GM23338 (cell line): Measurements from ENCODE around the gene HSD17B2. TPM values are rescaled to one million over a fixed set of nuclear protein-coding genes. Genes with fewer than 3 reads are reported as not detected.

Experiments
- ATAC-seq: fragments of 200-7000 bp; cut with Tn5 transposase; 3 replicates; pipeline ENCODE4 v1.9.1; 2020
- DNase-seq: peaks from one replicate; pipeline ENCODE4 v3.0.0-alpha.2; 2015; ENCODE audit warnings: low spot score
- H2AFZ ChIP-seq: fragments of 200-600 bp; sonication (generic); 2 replicates; pipeline ENCODE4 v1.8.0; 2016; ENCODE audit warnings: antibody characterized with exemption, mild to moderate bottlenecking, moderate library complexity
- H3F3A ChIP-seq: fragments of 200-600 bp; sonication (generic); replicated peaks from 2 replicates; pipeline ENCODE4 v1.8.0; 2017; ENCODE audit warnings: antibody characterized with exemption, mixed run types, low read depth
- H3K27ac ChIP-seq: fragments of 200-600 bp; sonication (generic); 2 replicates; pipeline ENCODE4 v1.6.1; 2016; ENCODE audit warnings: low read depth
- H3K27me3 ChIP-seq: fragments of 200-600 bp; sonication (generic); 2 replicates; pipeline ENCODE4 v1.8.0; 2016; ENCODE audit warnings: mild to moderate bottlenecking, mixed run types, moderate library complexity; ENCODE audit not compliant: insufficient read depth
- H3K36me3 ChIP-seq: fragments of 200-600 bp; sonication (generic); 2 replicates; pipeline ENCODE4 v1.8.0; 2016; ENCODE audit warnings: mild to moderate bottlenecking; ENCODE audit not compliant: insufficient read depth
- H3K4me1 ChIP-seq: fragments of 200-600 bp; sonication (generic); 2 replicates; pipeline ENCODE4 v1.8.0; 2016; ENCODE audit warnings: mild to moderate bottlenecking, moderate library complexity; ENCODE audit not compliant: insufficient read depth
- H3K4me2 ChIP-seq: fragments of 200-600 bp; sonication (generic); 2 replicates; pipeline ENCODE4 v1.7.1; 2017; ENCODE audit warnings: mixed run types
- H3K4me3 ChIP-seq: fragments of 200-600 bp; sonication (generic); 2 replicates; pipeline ENCODE4 v1.6.1; 2016; ENCODE audit warnings: mixed run types
- H3K79me2 ChIP-seq: fragments of 200-600 bp; sonication (generic); replicated peaks from 2 replicates; pipeline ENCODE4 v1.8.0; 2017; ENCODE audit warnings: mild to moderate bottlenecking; ENCODE audit not compliant: insufficient read depth
- H3K9me2 ChIP-seq: fragments of 200-600 bp; sonication (generic); 2 replicates; pipeline ENCODE4 v1.8.0; 2017; ENCODE audit not compliant: insufficient read depth
- H4K20me1 ChIP-seq: fragments of 200-600 bp; sonication (generic); replicated peaks from 2 replicates; pipeline ENCODE4 v1.8.0; 2017; ENCODE audit warnings: mild to moderate bottlenecking; ENCODE audit not compliant: insufficient read depth
- H3K27ac Mint-ChIP-seq: 2 replicates; pipeline ENCODE4 v1.8.0; 2020; ENCODE audit warnings: inconsistent platforms, mild to moderate bottlenecking, moderate library complexity, mixed read lengths
- H3K27me3 Mint-ChIP-seq: 3 replicates; pipeline ENCODE4 v1.8.0; 2022; ENCODE audit warnings: low read depth, mild to moderate bottlenecking, moderate library complexity, mixed read lengths, inconsistent platforms; ENCODE audit not compliant: insufficient read depth, poor library complexity
- H3K36me3 Mint-ChIP-seq: 3 replicates; pipeline ENCODE4 v1.8.0; 2021; ENCODE audit warnings: low read depth, mild to moderate bottlenecking, inconsistent platforms, moderate library complexity, mixed read lengths
- H3K4me1 Mint-ChIP-seq: 3 replicates; pipeline ENCODE4 v1.8.0; 2020; ENCODE audit warnings: mild to moderate bottlenecking, inconsistent platforms, mixed read lengths
- H3K4me3 Mint-ChIP-seq: 3 replicates; pipeline ENCODE4 v1.8.0; 2021; ENCODE audit warnings: moderate library complexity, mild to moderate bottlenecking, inconsistent platforms, mixed read lengths
- H3K9me3 Mint-ChIP-seq: 3 replicates; pipeline ENCODE4 v1.8.0; 2020; ENCODE audit warnings: moderate library complexity, mild to moderate bottlenecking, inconsistent platforms, mixed read lengths
- CREB1 ChIP-seq: fragments of 250-450 bp; sonication (Bioruptor Pico); IDR thresholded peaks from 2 replicates; pipeline ENCODE4 v1.5.0; 2020; ENCODE audit warnings: low read depth, mild to moderate bottlenecking, moderate library complexity
- ETS1 ChIP-seq: IDR thresholded peaks from 2 replicates; pipeline ENCODE4 v1.6.1; 2016; ENCODE audit warnings: antibody characterized with exemption
- EZH2 ChIP-seq: fragments of 200-600 bp; sonication (generic); IDR thresholded peaks from one replicate; pipeline ENCODE4 v1.8.0; 2017; ENCODE audit warnings: antibody characterized with exemption, mild to moderate bottlenecking, low read depth; ENCODE audit not compliant: unreplicated experiment
- EZH2phosphoT487 ChIP-seq: fragments of 200-600 bp; sonication (generic); IDR thresholded peaks from one replicate; pipeline ENCODE4 v1.8.1; 2018; ENCODE audit warnings: antibody characterized with exemption; ENCODE audit not compliant: unreplicated experiment
- JUNB ChIP-seq: IDR thresholded peaks from one replicate; pipeline ENCODE4 v1.6.1; 2016; ENCODE audit warnings: antibody characterized with exemption; ENCODE audit not compliant: unreplicated experiment
- NANOG ChIP-seq: IDR thresholded peaks from 2 replicates; pipeline ENCODE4 v1.6.1; 2016; ENCODE audit warnings: antibody characterized with exemption, borderline replicate concordance
- POLR2AphosphoS5 ChIP-seq: IDR thresholded peaks from 2 replicates; pipeline ENCODE4 v1.6.1; 2016; ENCODE audit warnings: antibody characterized with exemption, low read depth
- ZNF114 ChIP-seq: fragments of 250-450 bp; sonication (Bioruptor Pico); IDR thresholded peaks from 2 replicates; pipeline ENCODE4 v1.5.0; 2020; ENCODE audit warnings: mild to moderate bottlenecking, moderate library complexity
- ZNF331 ChIP-seq: fragments of 250-450 bp; sonication (Bioruptor Pico); IDR thresholded peaks from 2 replicates; pipeline ENCODE4 v1.5.0; 2020; ENCODE audit warnings: low read depth, mild to moderate bottlenecking, moderate library complexity
- polyA plus RNA-seq: library from polyadenylated mRNA; unstranded; fragments of >200 nt; fragmentation: Nextera tagmentation; extraction: Ambion mirVana; gene quantifications from 2 replicates; pipeline ENCODE4 v1.2.1, GENCODE V29; 2016
- total RNA-seq: library from RNA; depleted of rRNA; stranded (reverse); fragments of >200 nt; shearing (Covaris generic); gene quantifications from 2 replicates; pipeline ENCODE4 v1.2.3, GENCODE V29; 2014
- TF ChIP-seq, protein P1 (sequence below): IDR thresholded peaks from one replicate; pipeline ENCODE4 v1.6.1; 2018; ENCODE audit warnings: antibody characterized with exemption; ENCODE audit not compliant: unreplicated experiment
- TF ChIP-seq, protein P2 (sequence below): fragments of 250-450 bp; sonication (Bioruptor Pico); IDR thresholded peaks from 2 replicates; pipeline ENCODE4 v1.5.0; 2020; ENCODE audit warnings: mild to moderate bottlenecking, moderate library complexity
- TF ChIP-seq, protein P3 (sequence below), 2 experiments: fragments of 200-600 bp in 1 of 2; sonication (generic) in 1 of 2; conservative IDR thresholded peaks; 2 replicates each; pipeline versions ENCODE4 v1.5.1 to v1.6.1; 2016 to 2017; ENCODE audit warnings: antibody characterized with exemption in 2 of 2, low read depth in 2 of 2, mild to moderate bottlenecking in 2 of 2, moderate library complexity in 1 of 2

HSD17B2 gene
- total and polyA plus RNA-seq, 2 experiments from 2014 or later: 0.29 TPM; not detected in 1

DNA sequence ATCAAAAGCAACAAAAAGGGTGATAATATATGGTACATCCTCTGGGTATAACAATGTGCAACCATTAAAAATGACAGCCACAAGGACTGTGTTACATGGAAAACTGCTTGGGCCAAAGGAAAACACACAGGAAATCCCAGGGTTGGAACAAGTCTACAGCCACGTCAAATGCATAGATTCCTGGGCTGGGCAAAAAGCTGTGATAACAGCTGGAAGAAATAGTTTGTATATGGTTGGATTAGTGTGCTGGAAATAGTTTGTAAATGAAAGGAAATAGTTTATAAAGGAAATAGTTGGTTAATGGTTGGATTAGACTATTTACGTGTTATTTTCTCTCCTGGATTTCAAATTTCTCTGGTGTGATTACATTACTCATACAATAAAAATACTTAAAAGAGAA lies 2.6 kb downstream of the HSD17B2 start:
- Histone ChIP-seq H2AFZ (no peak overlapping the region), H3F3A (no peaks in the 10 kb centered on the region), H3K79me2 (no peaks in the 10 kb centered on the region), H3K4me3 (no peak overlapping the region), H4K20me1 (no peaks in the 10 kb centered on the region), H3K27ac (no peak overlapping the region), H3K36me3 (no peaks in the 10 kb centered on the region), H3K4me1 (no peaks in the 10 kb centered on the region), H3K4me2 (no peak overlapping the region), H3K9me2 (peaks cover 11% of the 10 kb centered on the region; the same call in 1 of the 2 replicates), H3K27me3 (no peaks in the 10 kb centered on the region)
- H3K4me1 Mint-ChIP-seq: peaks cover 2% of the 10 kb centered on the region; the same call in 1 of the 3 replicates
- peaks cover 2% of the 10 kb centered on the region for H3K27me3 Mint-ChIP-seq
- TF ChIP-seq, protein P1, sequence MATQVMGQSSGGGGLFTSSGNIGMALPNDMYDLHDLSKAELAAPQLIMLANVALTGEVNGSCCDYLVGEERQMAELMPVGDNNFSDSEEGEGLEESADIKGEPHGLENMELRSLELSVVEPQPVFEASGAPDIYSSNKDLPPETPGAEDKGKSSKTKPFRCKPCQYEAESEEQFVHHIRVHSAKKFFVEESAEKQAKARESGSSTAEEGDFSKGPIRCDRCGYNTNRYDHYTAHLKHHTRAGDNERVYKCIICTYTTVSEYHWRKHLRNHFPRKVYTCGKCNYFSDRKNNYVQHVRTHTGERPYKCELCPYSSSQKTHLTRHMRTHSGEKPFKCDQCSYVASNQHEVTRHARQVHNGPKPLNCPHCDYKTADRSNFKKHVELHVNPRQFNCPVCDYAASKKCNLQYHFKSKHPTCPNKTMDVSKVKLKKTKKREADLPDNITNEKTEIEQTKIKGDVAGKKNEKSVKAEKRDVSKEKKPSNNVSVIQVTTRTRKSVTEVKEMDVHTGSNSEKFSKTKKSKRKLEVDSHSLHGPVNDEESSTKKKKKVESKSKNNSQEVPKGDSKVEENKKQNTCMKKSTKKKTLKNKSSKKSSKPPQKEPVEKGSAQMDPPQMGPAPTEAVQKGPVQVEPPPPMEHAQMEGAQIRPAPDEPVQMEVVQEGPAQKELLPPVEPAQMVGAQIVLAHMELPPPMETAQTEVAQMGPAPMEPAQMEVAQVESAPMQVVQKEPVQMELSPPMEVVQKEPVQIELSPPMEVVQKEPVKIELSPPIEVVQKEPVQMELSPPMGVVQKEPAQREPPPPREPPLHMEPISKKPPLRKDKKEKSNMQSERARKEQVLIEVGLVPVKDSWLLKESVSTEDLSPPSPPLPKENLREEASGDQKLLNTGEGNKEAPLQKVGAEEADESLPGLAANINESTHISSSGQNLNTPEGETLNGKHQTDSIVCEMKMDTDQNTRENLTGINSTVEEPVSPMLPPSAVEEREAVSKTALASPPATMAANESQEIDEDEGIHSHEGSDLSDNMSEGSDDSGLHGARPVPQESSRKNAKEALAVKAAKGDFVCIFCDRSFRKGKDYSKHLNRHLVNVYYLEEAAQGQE: no peak
- TF ChIP-seq ZNF331 (CRISPR knock-in tag): no peak
- TF ChIP-seq, protein P2, sequence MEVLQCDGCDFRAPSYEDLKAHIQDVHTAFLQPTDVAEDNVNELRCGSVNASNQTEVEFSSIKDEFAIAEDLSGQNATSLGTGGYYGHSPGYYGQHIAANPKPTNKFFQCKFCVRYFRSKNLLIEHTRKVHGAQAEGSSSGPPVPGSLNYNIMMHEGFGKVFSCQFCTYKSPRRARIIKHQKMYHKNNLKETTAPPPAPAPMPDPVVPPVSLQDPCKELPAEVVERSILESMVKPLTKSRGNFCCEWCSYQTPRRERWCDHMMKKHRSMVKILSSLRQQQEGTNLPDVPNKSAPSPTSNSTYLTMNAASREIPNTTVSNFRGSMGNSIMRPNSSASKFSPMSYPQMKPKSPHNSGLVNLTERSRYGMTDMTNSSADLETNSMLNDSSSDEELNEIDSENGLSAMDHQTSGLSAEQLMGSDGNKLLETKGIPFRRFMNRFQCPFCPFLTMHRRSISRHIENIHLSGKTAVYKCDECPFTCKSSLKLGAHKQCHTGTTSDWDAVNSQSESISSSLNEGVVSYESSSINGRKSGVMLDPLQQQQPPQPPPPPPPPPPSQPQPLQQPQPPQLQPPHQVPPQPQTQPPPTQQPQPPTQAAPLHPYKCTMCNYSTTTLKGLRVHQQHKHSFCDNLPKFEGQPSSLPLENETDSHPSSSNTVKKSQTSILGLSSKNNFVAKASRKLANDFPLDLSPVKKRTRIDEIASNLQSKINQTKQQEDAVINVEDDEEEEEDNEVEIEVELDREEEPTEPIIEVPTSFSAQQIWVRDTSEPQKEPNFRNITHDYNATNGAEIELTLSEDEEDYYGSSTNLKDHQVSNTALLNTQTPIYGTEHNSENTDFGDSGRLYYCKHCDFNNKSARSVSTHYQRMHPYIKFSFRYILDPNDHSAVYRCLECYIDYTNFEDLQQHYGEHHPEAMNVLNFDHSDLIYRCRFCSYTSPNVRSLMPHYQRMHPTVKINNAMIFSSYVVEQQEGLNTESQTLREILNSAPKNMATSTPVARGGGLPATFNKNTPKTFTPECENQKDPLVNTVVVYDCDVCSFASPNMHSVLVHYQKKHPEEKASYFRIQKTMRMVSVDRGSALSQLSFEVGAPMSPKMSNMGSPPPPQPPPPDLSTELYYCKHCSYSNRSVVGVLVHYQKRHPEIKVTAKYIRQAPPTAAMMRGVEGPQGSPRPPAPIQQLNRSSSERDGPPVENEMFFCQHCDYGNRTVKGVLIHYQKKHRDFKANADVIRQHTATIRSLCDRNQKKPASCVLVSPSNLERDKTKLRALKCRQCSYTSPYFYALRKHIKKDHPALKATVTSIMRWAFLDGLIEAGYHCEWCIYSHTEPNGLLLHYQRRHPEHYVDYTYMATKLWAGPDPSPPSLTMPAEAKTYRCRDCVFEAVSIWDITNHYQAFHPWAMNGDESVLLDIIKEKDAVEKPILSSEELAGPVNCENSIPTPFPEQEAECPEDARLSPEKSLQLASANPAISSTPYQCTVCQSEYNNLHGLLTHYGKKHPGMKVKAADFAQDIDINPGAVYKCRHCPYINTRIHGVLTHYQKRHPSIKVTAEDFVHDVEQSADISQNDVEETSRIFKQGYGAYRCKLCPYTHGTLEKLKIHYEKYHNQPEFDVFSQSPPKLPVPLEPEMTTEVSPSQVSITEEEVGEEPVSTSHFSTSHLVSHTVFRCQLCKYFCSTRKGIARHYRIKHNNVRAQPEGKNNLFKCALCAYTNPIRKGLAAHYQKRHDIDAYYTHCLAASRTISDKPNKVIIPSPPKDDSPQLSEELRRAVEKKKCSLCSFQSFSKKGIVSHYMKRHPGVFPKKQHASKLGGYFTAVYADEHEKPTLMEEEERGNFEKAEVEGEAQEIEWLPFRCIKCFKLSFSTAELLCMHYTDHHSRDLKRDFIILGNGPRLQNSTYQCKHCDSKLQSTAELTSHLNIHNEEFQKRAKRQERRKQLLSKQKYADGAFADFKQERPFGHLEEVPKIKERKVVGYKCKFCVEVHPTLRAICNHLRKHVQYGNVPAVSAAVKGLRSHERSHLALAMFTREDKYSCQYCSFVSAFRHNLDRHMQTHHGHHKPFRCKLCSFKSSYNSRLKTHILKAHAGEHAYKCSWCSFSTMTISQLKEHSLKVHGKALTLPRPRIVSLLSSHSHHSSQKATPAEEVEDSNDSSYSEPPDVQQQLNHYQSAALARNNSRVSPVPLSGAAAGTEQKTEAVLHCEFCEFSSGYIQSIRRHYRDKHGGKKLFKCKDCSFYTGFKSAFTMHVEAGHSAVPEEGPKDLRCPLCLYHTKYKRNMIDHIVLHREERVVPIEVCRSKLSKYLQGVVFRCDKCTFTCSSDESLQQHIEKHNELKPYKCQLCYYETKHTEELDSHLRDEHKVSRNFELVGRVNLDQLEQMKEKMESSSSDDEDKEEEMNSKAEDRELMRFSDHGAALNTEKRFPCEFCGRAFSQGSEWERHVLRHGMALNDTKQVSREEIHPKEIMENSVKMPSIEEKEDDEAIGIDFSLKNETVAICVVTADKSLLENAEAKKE (CRISPR knock-in tag): no peak
- no peak for TF ChIP-seq CREB1
- no peak for TF ChIP-seq EZH2
- no peak for TF ChIP-seq POLR2AphosphoS5
- no peak for TF ChIP-seq JUNB
- no peak for TF ChIP-seq EZH2phosphoT487
- TF ChIP-seq, protein P3, sequence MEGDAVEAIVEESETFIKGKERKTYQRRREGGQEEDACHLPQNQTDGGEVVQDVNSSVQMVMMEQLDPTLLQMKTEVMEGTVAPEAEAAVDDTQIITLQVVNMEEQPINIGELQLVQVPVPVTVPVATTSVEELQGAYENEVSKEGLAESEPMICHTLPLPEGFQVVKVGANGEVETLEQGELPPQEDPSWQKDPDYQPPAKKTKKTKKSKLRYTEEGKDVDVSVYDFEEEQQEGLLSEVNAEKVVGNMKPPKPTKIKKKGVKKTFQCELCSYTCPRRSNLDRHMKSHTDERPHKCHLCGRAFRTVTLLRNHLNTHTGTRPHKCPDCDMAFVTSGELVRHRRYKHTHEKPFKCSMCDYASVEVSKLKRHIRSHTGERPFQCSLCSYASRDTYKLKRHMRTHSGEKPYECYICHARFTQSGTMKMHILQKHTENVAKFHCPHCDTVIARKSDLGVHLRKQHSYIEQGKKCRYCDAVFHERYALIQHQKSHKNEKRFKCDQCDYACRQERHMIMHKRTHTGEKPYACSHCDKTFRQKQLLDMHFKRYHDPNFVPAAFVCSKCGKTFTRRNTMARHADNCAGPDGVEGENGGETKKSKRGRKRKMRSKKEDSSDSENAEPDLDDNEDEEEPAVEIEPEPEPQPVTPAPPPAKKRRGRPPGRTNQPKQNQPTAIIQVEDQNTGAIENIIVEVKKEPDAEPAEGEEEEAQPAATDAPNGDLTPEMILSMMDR (conservative IDR thresholded peaks at IDR 0.05; ENCODE audit: low read depth in 2 of 2): no peak
- TF ChIP-seq NANOG: no peak
- no peak for TF ChIP-seq ETS1
- TF ChIP-seq ZNF114 (CRISPR knock-in tag): no peak
- no peak for ATAC-seq
- H3K4me3 Mint-ChIP-seq: no peak overlapping the region
- H3K27ac Mint-ChIP-seq: no peak overlapping the region
- no peak for DNase-seq
- H3K9me3 Mint-ChIP-seq: no peaks in the 10 kb centered on the region
- H3K36me3 Mint-ChIP-seq: no peaks in the 10 kb centered on the region
